HG03354 (cell line): ENCODE data around the gene HDLBP.
A peak's percentile ranks its signal among the peaks of the same experiment; 100 is the strongest.
"Not testable (repeated sequence)": the region's sequence is repeated elsewhere in the genome, so short reads cannot be mapped to it uniquely, and the experiment has no call there.

Experiments used
- ATAC-seq: cut with Tn5 transposase; IDR thresholded peaks from one replicate; pipeline ENCODE4 v1.9.1; 2021; ENCODE audit warnings: mild to moderate bottlenecking; ENCODE audit not compliant: unreplicated experiment, poor library complexity, severe bottlenecking

The HDLBP gene

DNA sequence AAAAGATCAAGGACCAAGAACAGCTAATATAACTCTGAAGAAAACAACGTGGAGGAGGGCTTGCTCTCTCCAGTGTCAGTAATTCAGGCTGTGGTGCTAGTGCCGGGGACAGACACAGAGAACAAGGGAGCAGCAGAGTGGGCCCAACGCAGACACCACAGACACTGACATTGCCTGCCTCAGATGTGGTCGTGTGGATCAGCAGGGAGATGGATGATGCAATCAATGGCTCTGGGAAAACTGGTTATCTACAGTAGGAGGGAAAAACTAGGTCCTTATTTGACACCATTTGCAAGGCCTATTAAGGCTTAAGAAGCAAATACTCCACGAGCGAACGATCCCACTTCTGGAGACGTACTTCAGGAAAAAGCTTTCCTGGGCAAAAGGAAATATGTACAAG is 36.1 kb downstream of the HDLBP start:
- no peak for ATAC-seq

DNA sequence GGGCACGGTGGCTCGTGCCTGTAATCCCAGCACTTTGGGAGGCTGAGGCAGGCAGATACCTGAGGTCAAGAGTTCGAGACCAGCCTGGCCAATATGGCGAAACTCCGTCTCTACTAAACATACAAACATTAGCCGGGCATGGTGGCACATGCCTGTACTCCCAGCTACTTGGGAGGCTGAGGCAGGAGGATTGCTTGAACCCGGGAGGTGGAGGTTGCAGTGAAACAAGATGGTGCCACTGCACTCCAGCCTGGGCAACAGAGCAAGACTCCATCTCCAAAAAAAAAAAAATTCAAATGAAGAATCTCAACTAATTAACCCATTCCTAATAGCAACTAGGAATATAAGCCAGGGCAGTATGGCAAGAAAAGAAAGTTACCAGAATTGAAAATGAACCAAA is 37.2 kb downstream of the HDLBP start:
- ATAC-seq: not testable (repeated sequence)

DNA sequence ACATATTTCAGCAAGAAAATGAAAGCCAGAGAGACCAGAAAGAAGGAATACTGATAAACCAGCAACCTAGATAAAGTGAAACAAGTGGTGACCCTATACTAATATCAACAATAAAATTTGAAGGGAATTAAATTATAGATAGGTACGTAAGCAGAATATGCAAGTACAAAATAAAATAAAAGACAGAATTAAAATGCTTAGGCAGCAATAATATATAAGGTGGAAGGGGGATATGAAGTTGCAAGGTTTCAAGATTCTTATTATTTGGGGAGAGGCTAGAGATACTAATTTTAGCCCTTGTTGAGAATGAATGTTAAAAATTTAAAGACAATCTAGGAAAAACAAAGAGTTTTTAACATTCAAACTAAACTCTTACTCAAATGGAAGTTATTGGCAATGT is 39.6 kb downstream of the HDLBP start:
- ATAC-seq: no peak

- ATAC-seq: no peak
Measured at GRCh38 chr2:241275504-241275903, 40.0 kb downstream of the HDLBP start.

GRCh38 chr2:241274127-241274526 is 41.3 kb downstream of the HDLBP start:
- ATAC-seq: no peak

- ATAC-seq: no peak
Measured at GRCh38 chr2:241273210-241274020, 42.1 kb downstream of the HDLBP start.

DNA sequence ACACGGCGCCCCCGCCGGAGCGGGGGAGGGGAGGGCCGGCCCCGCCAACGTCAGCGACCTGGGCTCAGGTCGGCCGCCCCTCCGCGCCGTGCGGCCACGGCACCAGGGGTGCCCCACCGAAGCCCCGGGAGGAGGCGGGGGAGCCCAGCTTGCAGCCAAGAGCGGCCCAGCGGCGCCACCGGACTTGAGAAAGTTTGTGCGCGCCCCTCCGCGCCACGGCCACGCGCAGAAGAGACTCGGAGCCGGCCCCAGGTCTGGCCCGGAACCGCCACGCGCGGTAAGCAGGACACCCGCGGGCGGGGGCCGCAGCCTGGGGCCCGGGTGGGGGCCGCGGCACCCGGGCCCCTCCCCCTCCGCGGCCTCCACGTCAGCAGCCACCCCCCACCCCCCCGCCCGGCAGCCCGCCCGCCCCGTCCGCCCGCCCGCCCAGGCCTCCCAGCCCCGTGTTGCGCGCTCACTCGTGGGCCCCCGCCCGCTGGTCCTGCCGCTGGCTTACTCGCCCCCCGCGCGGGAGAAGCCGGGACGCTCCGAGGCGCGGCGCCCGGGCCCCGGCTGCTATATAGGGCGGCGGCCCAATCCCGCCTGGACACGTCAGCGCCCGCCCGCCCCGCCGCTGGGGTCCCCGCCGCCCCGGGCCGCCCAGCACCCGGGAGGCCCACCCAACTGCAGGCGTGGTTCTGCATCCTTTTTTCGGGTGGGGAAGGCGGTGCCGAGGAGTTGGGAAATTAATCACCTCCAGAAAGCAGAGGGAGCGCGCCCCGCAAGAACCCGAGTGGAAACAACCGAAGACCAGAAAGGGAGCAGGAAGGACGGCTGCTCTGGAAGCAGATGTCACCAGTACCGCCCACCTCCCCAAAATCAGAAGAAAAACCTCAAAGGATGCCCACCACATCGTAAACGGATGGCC is 42.9 kb downstream of the HDLBP start:
- peak; percentile 60 for ATAC-seq

- peak; percentile 47 for ATAC-seq
Measured at GRCh38 chr2:241271706-241272302, 43.7 kb downstream of the HDLBP start.

GRCh38 chr2:241270531-241270930 is 44.9 kb downstream of the HDLBP start:
- ATAC-seq: no peak

- ATAC-seq: no peak
Measured at GRCh38 chr2:241269707-241270520, 45.6 kb downstream of the HDLBP start.

DNA sequence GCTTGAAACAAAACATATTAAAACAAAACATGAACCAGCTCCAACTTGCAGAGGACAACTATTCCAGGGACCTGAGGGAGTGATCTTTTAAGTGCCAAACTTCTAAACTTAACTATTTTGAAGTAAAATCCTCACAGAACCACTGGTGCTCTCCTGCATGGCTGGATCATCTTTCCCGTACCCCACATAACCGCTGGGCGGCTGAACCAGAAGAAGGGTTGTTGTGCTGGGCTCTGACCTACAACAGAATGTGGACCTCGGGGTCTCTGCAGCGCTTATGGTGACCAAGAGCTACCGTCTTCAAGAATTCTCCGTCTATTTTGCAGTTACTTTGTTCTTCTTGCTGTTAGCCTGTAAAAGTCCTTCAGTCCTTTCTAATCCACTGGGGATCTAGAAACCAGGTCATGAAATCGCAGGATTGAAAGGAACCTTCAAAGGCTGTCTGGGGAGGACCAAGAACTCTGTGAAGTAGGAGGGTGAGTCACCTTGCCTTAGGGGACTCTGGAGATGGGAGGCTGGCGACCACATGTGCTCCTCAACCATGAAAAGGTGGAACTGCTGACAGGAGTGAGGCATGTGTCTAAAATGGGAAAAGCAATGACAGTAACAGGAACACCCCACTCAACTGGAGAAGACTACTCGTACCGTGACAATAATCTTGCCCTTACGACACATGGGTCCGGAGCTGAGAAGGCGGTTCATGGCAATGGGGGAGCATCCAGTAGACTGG is 46.6 kb downstream of the HDLBP start:
- ATAC-seq: no peak

- ATAC-seq: no peak
Measured at GRCh38 chr2:241268306-241268705, 47.2 kb downstream of the HDLBP start.

DNA sequence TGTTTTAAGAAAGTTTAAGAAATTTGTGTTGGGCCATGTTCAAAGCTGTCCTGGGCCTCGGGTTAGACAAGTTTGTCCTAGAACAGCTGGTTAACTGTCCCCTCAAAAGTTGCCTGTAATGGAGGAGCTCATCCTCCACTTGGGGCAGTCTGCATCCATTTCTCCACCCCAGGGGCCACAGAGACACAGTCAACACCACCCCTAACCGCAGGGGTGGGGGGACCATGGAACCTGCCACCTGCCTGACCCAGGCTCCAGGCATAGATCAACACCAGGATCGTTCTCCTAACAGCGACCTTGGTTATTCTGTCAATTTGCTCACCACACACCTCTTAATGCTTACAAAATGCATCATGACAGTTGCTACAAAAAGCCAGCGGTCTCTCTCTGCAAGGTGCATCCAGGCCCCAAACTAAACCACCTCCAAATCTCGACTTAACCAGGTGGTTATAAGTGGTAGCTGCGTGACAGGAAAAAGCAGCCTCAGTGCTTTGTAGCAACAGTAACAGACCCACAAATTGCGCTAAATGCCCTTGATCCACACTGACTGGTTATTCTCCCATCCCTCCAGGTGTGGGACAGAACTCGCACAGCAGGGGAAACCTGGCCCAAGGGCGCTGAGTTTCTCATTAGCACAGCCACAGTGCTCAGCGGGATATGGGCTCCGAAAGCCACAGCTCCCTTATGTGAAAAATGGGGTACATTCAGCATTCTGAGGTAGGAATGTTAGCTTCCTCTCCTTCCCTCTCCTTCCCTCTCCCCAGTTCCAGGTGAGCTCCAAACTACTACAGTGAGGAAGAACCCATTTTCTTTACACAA is 48.0 kb downstream of the HDLBP start:
- ATAC-seq: no peak

- no peak for ATAC-seq
Measured at GRCh38 chr2:241265506-241265905, 50.0 kb downstream of the HDLBP start.

- ATAC-seq: no peak
Measured at GRCh38 chr2:241263061-241263460, 52.4 kb downstream of the HDLBP start.

GRCh38 chr2:241261628-241262027 is 53.8 kb downstream of the HDLBP start:
- no peak for ATAC-seq

- no peak for ATAC-seq
Measured at GRCh38 chr2:241260911-241261310, 54.6 kb downstream of the HDLBP start.
